GM23338 (cell line): ENCODE measurements around the gene CROCC2. TPM values are rescaled to one million over a fixed set of nuclear protein-coding genes. Genes with fewer than 3 reads are reported as not detected.

Experiments
- ATAC-seq: fragments of 200-7000 bp; cut with Tn5 transposase; 3 replicates; pipeline ENCODE4 v1.9.1; 2020
- DNase-seq: peaks from one replicate; pipeline ENCODE4 v3.0.0-alpha.2; 2015; ENCODE audit warnings: low spot score
- H2AFZ ChIP-seq: fragments of 200-600 bp; sonication (generic); 2 replicates; pipeline ENCODE4 v1.8.0; 2016; ENCODE audit warnings: antibody characterized with exemption, mild to moderate bottlenecking, moderate library complexity
- H3F3A ChIP-seq: fragments of 200-600 bp; sonication (generic); replicated peaks from 2 replicates; pipeline ENCODE4 v1.8.0; 2017; ENCODE audit warnings: antibody characterized with exemption, mixed run types, low read depth
- H3K27ac ChIP-seq: fragments of 200-600 bp; sonication (generic); 2 replicates; pipeline ENCODE4 v1.6.1; 2016; ENCODE audit warnings: low read depth
- H3K27me3 ChIP-seq: fragments of 200-600 bp; sonication (generic); 2 replicates; pipeline ENCODE4 v1.8.0; 2016; ENCODE audit warnings: mild to moderate bottlenecking, mixed run types, moderate library complexity; ENCODE audit not compliant: insufficient read depth
- H3K36me3 ChIP-seq: fragments of 200-600 bp; sonication (generic); 2 replicates; pipeline ENCODE4 v1.8.0; 2016; ENCODE audit warnings: mild to moderate bottlenecking; ENCODE audit not compliant: insufficient read depth
- H3K4me1 ChIP-seq: fragments of 200-600 bp; sonication (generic); 2 replicates; pipeline ENCODE4 v1.8.0; 2016; ENCODE audit warnings: mild to moderate bottlenecking, moderate library complexity; ENCODE audit not compliant: insufficient read depth
- H3K4me2 ChIP-seq: fragments of 200-600 bp; sonication (generic); 2 replicates; pipeline ENCODE4 v1.7.1; 2017; ENCODE audit warnings: mixed run types
- H3K4me3 ChIP-seq: fragments of 200-600 bp; sonication (generic); 2 replicates; pipeline ENCODE4 v1.6.1; 2016; ENCODE audit warnings: mixed run types
- H3K79me2 ChIP-seq: fragments of 200-600 bp; sonication (generic); replicated peaks from 2 replicates; pipeline ENCODE4 v1.8.0; 2017; ENCODE audit warnings: mild to moderate bottlenecking; ENCODE audit not compliant: insufficient read depth
- H3K9me2 ChIP-seq: fragments of 200-600 bp; sonication (generic); 2 replicates; pipeline ENCODE4 v1.8.0; 2017; ENCODE audit not compliant: insufficient read depth
- H4K20me1 ChIP-seq: fragments of 200-600 bp; sonication (generic); replicated peaks from 2 replicates; pipeline ENCODE4 v1.8.0; 2017; ENCODE audit warnings: mild to moderate bottlenecking; ENCODE audit not compliant: insufficient read depth
- H3K27ac Mint-ChIP-seq: 2 replicates; pipeline ENCODE4 v1.8.0; 2020; ENCODE audit warnings: inconsistent platforms, mild to moderate bottlenecking, moderate library complexity, mixed read lengths
- H3K27me3 Mint-ChIP-seq: 3 replicates; pipeline ENCODE4 v1.8.0; 2022; ENCODE audit warnings: low read depth, mild to moderate bottlenecking, moderate library complexity, mixed read lengths, inconsistent platforms; ENCODE audit not compliant: insufficient read depth, poor library complexity
- H3K36me3 Mint-ChIP-seq: 3 replicates; pipeline ENCODE4 v1.8.0; 2021; ENCODE audit warnings: low read depth, mild to moderate bottlenecking, inconsistent platforms, moderate library complexity, mixed read lengths
- H3K4me1 Mint-ChIP-seq: 3 replicates; pipeline ENCODE4 v1.8.0; 2020; ENCODE audit warnings: mild to moderate bottlenecking, inconsistent platforms, mixed read lengths
- H3K4me3 Mint-ChIP-seq: 3 replicates; pipeline ENCODE4 v1.8.0; 2021; ENCODE audit warnings: moderate library complexity, mild to moderate bottlenecking, inconsistent platforms, mixed read lengths
- H3K9me3 Mint-ChIP-seq: 3 replicates; pipeline ENCODE4 v1.8.0; 2020; ENCODE audit warnings: moderate library complexity, mild to moderate bottlenecking, inconsistent platforms, mixed read lengths
- CREB1 ChIP-seq: fragments of 250-450 bp; sonication (Bioruptor Pico); IDR thresholded peaks from 2 replicates; pipeline ENCODE4 v1.5.0; 2020; ENCODE audit warnings: low read depth, mild to moderate bottlenecking, moderate library complexity
- EZH2 ChIP-seq: fragments of 200-600 bp; sonication (generic); IDR thresholded peaks from one replicate; pipeline ENCODE4 v1.8.0; 2017; ENCODE audit warnings: antibody characterized with exemption, mild to moderate bottlenecking, low read depth; ENCODE audit not compliant: unreplicated experiment
- EZH2phosphoT487 ChIP-seq: fragments of 200-600 bp; sonication (generic); IDR thresholded peaks from one replicate; pipeline ENCODE4 v1.8.1; 2018; ENCODE audit warnings: antibody characterized with exemption; ENCODE audit not compliant: unreplicated experiment
- NANOG ChIP-seq: IDR thresholded peaks from 2 replicates; pipeline ENCODE4 v1.6.1; 2016; ENCODE audit warnings: antibody characterized with exemption, borderline replicate concordance
- POLR2AphosphoS5 ChIP-seq: IDR thresholded peaks from 2 replicates; pipeline ENCODE4 v1.6.1; 2016; ENCODE audit warnings: antibody characterized with exemption, low read depth
- ZNF114 ChIP-seq: fragments of 250-450 bp; sonication (Bioruptor Pico); IDR thresholded peaks from 2 replicates; pipeline ENCODE4 v1.5.0; 2020; ENCODE audit warnings: mild to moderate bottlenecking, moderate library complexity
- ZNF331 ChIP-seq: fragments of 250-450 bp; sonication (Bioruptor Pico); IDR thresholded peaks from 2 replicates; pipeline ENCODE4 v1.5.0; 2020; ENCODE audit warnings: low read depth, mild to moderate bottlenecking, moderate library complexity
- polyA plus RNA-seq: library from polyadenylated mRNA; unstranded; fragments of >200 nt; fragmentation: Nextera tagmentation; extraction: Ambion mirVana; gene quantifications from 2 replicates; pipeline ENCODE4 v1.2.1, GENCODE V29; 2016
- total RNA-seq: library from RNA; depleted of rRNA; stranded (reverse); fragments of >200 nt; shearing (Covaris generic); gene quantifications from 2 replicates; pipeline ENCODE4 v1.2.3, GENCODE V29; 2014
- TF ChIP-seq, protein P1 (sequence below): fragments of 250-450 bp; sonication (Bioruptor Pico); IDR thresholded peaks from 2 replicates; pipeline ENCODE4 v1.5.0; 2020; ENCODE audit warnings: mild to moderate bottlenecking, moderate library complexity

Gene CROCC2
- total and polyA plus RNA-seq, 2 experiments from 2014 or later: not detected

DNA sequence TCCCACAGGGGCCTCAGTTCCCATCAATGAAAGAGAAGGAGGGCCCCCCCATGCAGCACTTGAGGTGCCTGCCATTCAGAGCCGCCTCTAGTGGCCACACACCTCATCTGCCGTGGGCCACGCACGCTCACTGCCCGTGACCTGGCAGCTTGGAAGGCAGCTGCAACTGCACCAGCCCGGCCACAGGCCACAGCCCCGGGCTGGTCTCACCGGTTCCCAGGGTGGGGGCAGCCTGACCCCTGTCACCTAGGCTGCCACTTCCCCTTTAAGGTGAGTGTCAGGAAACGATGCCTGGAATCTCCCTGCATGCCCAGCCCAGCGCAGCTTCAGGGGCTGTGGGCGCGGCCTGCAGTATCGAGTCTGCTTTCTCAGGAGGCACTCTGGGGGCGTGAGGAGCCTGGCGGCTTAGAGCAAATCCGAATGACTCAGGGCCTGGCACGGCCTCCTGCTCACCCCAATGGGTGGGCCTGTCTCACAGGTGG is 12.7 kb upstream of the CROCC2 start:
- TF ChIP-seq EZH2phosphoT487 (no peak), EZH2 (no peak), CREB1 (CRISPR knock-in tag) (no peak), NANOG (no peak), POLR2AphosphoS5 (no peak), ZNF114 (CRISPR knock-in tag) (no peak), ZNF331 (no peak)
- TF ChIP-seq, protein P1, sequence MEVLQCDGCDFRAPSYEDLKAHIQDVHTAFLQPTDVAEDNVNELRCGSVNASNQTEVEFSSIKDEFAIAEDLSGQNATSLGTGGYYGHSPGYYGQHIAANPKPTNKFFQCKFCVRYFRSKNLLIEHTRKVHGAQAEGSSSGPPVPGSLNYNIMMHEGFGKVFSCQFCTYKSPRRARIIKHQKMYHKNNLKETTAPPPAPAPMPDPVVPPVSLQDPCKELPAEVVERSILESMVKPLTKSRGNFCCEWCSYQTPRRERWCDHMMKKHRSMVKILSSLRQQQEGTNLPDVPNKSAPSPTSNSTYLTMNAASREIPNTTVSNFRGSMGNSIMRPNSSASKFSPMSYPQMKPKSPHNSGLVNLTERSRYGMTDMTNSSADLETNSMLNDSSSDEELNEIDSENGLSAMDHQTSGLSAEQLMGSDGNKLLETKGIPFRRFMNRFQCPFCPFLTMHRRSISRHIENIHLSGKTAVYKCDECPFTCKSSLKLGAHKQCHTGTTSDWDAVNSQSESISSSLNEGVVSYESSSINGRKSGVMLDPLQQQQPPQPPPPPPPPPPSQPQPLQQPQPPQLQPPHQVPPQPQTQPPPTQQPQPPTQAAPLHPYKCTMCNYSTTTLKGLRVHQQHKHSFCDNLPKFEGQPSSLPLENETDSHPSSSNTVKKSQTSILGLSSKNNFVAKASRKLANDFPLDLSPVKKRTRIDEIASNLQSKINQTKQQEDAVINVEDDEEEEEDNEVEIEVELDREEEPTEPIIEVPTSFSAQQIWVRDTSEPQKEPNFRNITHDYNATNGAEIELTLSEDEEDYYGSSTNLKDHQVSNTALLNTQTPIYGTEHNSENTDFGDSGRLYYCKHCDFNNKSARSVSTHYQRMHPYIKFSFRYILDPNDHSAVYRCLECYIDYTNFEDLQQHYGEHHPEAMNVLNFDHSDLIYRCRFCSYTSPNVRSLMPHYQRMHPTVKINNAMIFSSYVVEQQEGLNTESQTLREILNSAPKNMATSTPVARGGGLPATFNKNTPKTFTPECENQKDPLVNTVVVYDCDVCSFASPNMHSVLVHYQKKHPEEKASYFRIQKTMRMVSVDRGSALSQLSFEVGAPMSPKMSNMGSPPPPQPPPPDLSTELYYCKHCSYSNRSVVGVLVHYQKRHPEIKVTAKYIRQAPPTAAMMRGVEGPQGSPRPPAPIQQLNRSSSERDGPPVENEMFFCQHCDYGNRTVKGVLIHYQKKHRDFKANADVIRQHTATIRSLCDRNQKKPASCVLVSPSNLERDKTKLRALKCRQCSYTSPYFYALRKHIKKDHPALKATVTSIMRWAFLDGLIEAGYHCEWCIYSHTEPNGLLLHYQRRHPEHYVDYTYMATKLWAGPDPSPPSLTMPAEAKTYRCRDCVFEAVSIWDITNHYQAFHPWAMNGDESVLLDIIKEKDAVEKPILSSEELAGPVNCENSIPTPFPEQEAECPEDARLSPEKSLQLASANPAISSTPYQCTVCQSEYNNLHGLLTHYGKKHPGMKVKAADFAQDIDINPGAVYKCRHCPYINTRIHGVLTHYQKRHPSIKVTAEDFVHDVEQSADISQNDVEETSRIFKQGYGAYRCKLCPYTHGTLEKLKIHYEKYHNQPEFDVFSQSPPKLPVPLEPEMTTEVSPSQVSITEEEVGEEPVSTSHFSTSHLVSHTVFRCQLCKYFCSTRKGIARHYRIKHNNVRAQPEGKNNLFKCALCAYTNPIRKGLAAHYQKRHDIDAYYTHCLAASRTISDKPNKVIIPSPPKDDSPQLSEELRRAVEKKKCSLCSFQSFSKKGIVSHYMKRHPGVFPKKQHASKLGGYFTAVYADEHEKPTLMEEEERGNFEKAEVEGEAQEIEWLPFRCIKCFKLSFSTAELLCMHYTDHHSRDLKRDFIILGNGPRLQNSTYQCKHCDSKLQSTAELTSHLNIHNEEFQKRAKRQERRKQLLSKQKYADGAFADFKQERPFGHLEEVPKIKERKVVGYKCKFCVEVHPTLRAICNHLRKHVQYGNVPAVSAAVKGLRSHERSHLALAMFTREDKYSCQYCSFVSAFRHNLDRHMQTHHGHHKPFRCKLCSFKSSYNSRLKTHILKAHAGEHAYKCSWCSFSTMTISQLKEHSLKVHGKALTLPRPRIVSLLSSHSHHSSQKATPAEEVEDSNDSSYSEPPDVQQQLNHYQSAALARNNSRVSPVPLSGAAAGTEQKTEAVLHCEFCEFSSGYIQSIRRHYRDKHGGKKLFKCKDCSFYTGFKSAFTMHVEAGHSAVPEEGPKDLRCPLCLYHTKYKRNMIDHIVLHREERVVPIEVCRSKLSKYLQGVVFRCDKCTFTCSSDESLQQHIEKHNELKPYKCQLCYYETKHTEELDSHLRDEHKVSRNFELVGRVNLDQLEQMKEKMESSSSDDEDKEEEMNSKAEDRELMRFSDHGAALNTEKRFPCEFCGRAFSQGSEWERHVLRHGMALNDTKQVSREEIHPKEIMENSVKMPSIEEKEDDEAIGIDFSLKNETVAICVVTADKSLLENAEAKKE: no peak
- no peak overlapping the region for H3K4me3 ChIP-seq
- no peak overlapping the region for H3K4me3 Mint-ChIP-seq
- H3K4me1 Mint-ChIP-seq: no peaks in the 10 kb centered on the region
- ATAC-seq (peak; percentile 20), DNase-seq (no peak)
- no peaks in the 10 kb centered on the region for H3K4me1 ChIP-seq
- H3K9me2 ChIP-seq: no peaks in the 10 kb centered on the region
- H3K27ac Mint-ChIP-seq: no peak overlapping the region
- H3K36me3 Mint-ChIP-seq: no peaks in the 10 kb centered on the region
- H3K27me3 ChIP-seq: no peaks in the 10 kb centered on the region
- peaks cover 4% of the 10 kb centered on the region for H3K27me3 Mint-ChIP-seq
- no peaks in the 10 kb centered on the region for H3K36me3 ChIP-seq
- H3F3A ChIP-seq: no peaks in the 10 kb centered on the region
- H4K20me1 ChIP-seq: no peaks in the 10 kb centered on the region
- no peaks in the 10 kb centered on the region for H3K79me2 ChIP-seq
- no peak overlapping the region for H3K4me2 ChIP-seq
- no peak overlapping the region for H3K27ac ChIP-seq
- no peaks in the 10 kb centered on the region for H3K9me3 Mint-ChIP-seq
- H2AFZ ChIP-seq: no peak overlapping the region; the same call in 1 of the 2 replicates
